Hepatocyte (in vitro differentiated cells): ENCODE measurements around the gene RAN. TPM values are rescaled to one million over a fixed set of nuclear protein-coding genes. Genes with fewer than 3 reads are reported as not detected.
"Not testable (repeated sequence)": the region's sequence is repeated elsewhere in the genome, so short reads cannot be mapped to it uniquely, and the experiment has no call there.

Experiments used
- DNase-seq: peaks from one replicate; pipeline ENCODE4 v3.0.0-alpha.2; 2016; ENCODE audit warnings: low spot score
- H2AFZ ChIP-seq: fragments of 200-600 bp; sonication (generic); 2 replicates; pipeline ENCODE4 v1.6.0; 2016; ENCODE audit warnings: antibody characterized with exemption, mild to moderate bottlenecking
- H3K27ac ChIP-seq: fragments of 200-600 bp; sonication (generic); 2 replicates; pipeline ENCODE4 v1.5.1; 2016; ENCODE audit warnings: mild to moderate bottlenecking
- H3K27me3 ChIP-seq: fragments of 200-600 bp; sonication (generic); 2 replicates; pipeline ENCODE4 v1.6.1; 2016
- H3K36me3 ChIP-seq: fragments of 200-600 bp; sonication (generic); replicated peaks from 2 replicates; pipeline ENCODE4 v1.5.1; 2016; ENCODE audit warnings: low read depth; ENCODE audit not compliant: insufficient read depth
- H3K4me1 ChIP-seq: fragments of 200-600 bp; sonication (generic); 2 replicates; pipeline ENCODE4 v1.5.1; 2016; ENCODE audit warnings: mild to moderate bottlenecking, moderate library complexity; ENCODE audit not compliant: insufficient read depth
- H3K4me2 ChIP-seq: fragments of 200-600 bp; sonication (generic); 2 replicates; pipeline ENCODE4 v1.6.0; 2016
- H3K4me3 ChIP-seq: fragments of 200-600 bp; sonication (generic); 2 replicates; pipeline ENCODE4 v1.5.1; 2016; ENCODE audit warnings: mild to moderate bottlenecking
- H3K79me2 ChIP-seq: fragments of 200-600 bp; sonication (generic); 2 replicates; pipeline ENCODE4 v1.6.0; 2017; ENCODE audit warnings: mild to moderate bottlenecking
- H3K9me2 ChIP-seq: fragments of 200-600 bp; sonication (generic); replicated peaks from 2 replicates; pipeline ENCODE4 v1.6.0; 2017; ENCODE audit warnings: mild to moderate bottlenecking; ENCODE audit not compliant: insufficient read depth
- H3K9me3 ChIP-seq: fragments of 200-600 bp; sonication (generic); 2 replicates; pipeline ENCODE4 v1.5.1; 2016; ENCODE audit warnings: low read depth, mild to moderate bottlenecking
- H4K20me1 ChIP-seq: fragments of 200-600 bp; sonication (generic); 2 replicates; pipeline ENCODE4 v1.6.0; 2016; ENCODE audit warnings: mild to moderate bottlenecking; ENCODE audit not compliant: insufficient read depth, poor library complexity, severe bottlenecking
- CTCF ChIP-seq: fragments of 200-600 bp; sonication (generic); IDR thresholded peaks from 2 replicates; pipeline ENCODE4 v1.5.1; 2016; ENCODE audit warnings: antibody characterized with exemption, mild to moderate bottlenecking; ENCODE audit not compliant: poor library complexity
- EZH2 ChIP-seq: fragments of 200-600 bp; sonication (generic); IDR thresholded peaks from 2 replicates; pipeline ENCODE4 v1.6.1; 2016; ENCODE audit warnings: antibody characterized with exemption, mild to moderate bottlenecking, borderline replicate concordance
- EZH2phosphoT487 ChIP-seq: fragments of 200-600 bp; sonication (generic); IDR thresholded peaks from one replicate; pipeline ENCODE4 v1.6.1; 2018; ENCODE audit warnings: antibody characterized with exemption, mild to moderate bottlenecking, low read depth, moderate library complexity; ENCODE audit not compliant: unreplicated experiment, severe bottlenecking
- WGBS: methylation state at CpG from one replicate; pipeline ENCODE4 v1.1.6; 2016; ENCODE audit warnings: low lambda C conversion rate; ENCODE audit errors: missing lambda C conversion rate; 5-methylcytosine and 5-hydroxymethylcytosine counted together
- polyA plus RNA-seq: library from polyadenylated mRNA; unstranded; fragments of >200 nt; fragmentation: Nextera tagmentation; extraction: Ambion mirVana; gene quantifications from 2 replicates; pipeline ENCODE4 v1.2.1, GENCODE V29; 2016
- total RNA-seq: library from RNA; depleted of rRNA; stranded (reverse); fragments of >200 nt; gene quantifications from 2 replicates; pipeline ENCODE4 v1.2.3, GENCODE V29; 2014

RAN gene
- total and polyA plus RNA-seq, 2 experiments from 2014 or later, result 300 to 673 TPM

- Histone ChIP-seq H3K27ac (no peak overlapping the region), H3K4me2 (no peak overlapping the region)
- WGBS, result 92% methylated on average over 1 of the region's 1 CpG
Measured at GRCh38 chr12:130881548-130881947, 9.7 kb downstream of the RAN start.

GRCh38 chr12:130887190-130887589, 15.3 kb downstream of the RAN start:
- not testable (repeated sequence) for H3K27me3 ChIP-seq, H3K9me3 ChIP-seq, H3K27ac ChIP-seq, H4K20me1 ChIP-seq, H3K9me2 ChIP-seq, H3K79me2 ChIP-seq, H3K36me3 ChIP-seq, H2AFZ ChIP-seq, DNase-seq, H3K4me3 ChIP-seq, H3K4me1 ChIP-seq, H3K4me2 ChIP-seq
- WGBS, result 92% methylated on average over 10 of the region's 17 CpGs

More at GRCh38 chr12:130881548-130881947, 9.7 kb downstream of the RAN start:
- Histone ChIP-seq H3K9me2 (no peaks in the 10 kb centered on the region), H3K9me3 (no peaks in the 10 kb centered on the region), H3K36me3 (no peaks in the 10 kb centered on the region), H3K27me3 (no peaks in the 10 kb centered on the region), H3K4me1 (peaks cover 4% of the 10 kb centered on the region), H2AFZ (no peak overlapping the region), H3K4me3 (no peak overlapping the region), H3K79me2 (no peaks in the 10 kb centered on the region), H4K20me1 (peaks cover under 1% of the 10 kb centered on the region)
- no peak for TF ChIP-seq CTCF
- TF ChIP-seq EZH2phosphoT487, result no peak
- no peak for TF ChIP-seq EZH2
- no peak for DNase-seq

GRCh38 chr12:130904064-130904463, 32.2 kb downstream of the RAN start:
- Histone ChIP-seq H3K79me2 (no peaks in the 10 kb centered on the region), H3K9me3 (no peaks in the 10 kb centered on the region), H3K9me2 (no peaks in the 10 kb centered on the region), H3K36me3 (no peaks in the 10 kb centered on the region), H2AFZ (no peak overlapping the region), H3K27ac (no peak overlapping the region), H4K20me1 (no peaks in the 10 kb centered on the region), H3K4me1 (no peaks in the 10 kb centered on the region), H3K27me3 (no peaks in the 10 kb centered on the region), H3K4me3 (no peak overlapping the region), H3K4me2 (no peak overlapping the region)
- DNase-seq, result no peak
- no peak for TF ChIP-seq CTCF
- no peak for TF ChIP-seq EZH2phosphoT487
- no peak for TF ChIP-seq EZH2
- WGBS, result 100% methylated on average over 2 of the region's 2 CpGs

- not testable (repeated sequence) for H3K4me3 ChIP-seq, H4K20me1 ChIP-seq, H2AFZ ChIP-seq, H3K4me1 ChIP-seq, DNase-seq, H3K36me3 ChIP-seq, H3K9me2 ChIP-seq, H3K27ac ChIP-seq, H3K27me3 ChIP-seq, H3K79me2 ChIP-seq, H3K9me3 ChIP-seq, H3K4me2 ChIP-seq
- over 99% methylated on average over 12 of the region's 31 CpGs for WGBS
Measured at GRCh38 chr12:130904936-130905455, 33.1 kb downstream of the RAN start.

- WGBS, result 83% methylated on average over 4 of the region's 4 CpGs
- H3K4me2 ChIP-seq, result no peak overlapping the region
- H3K79me2 ChIP-seq, result no peaks in the 10 kb centered on the region
- H4K20me1 ChIP-seq, result no peaks in the 10 kb centered on the region
- TF ChIP-seq CTCF (no peak), EZH2 (no peak)
- no peaks in the 10 kb centered on the region for H3K4me1 ChIP-seq
- H3K9me3 ChIP-seq, result peaks cover 8% of the 10 kb centered on the region
- H3K27me3 ChIP-seq, result no peaks in the 10 kb centered on the region
- no peak overlapping the region for H3K27ac ChIP-seq
- H2AFZ ChIP-seq, result no peak overlapping the region
- H3K9me2 ChIP-seq, result no peaks in the 10 kb centered on the region
- H3K4me3 ChIP-seq, result no peak overlapping the region
- no peak for DNase-seq
- H3K36me3 ChIP-seq, result no peaks in the 10 kb centered on the region
Measured at GRCh38 chr12:130909111-130909510, 37.2 kb downstream of the RAN start.
